GM21576 (cell line): Measurements from ENCODE around the gene HCRTR1.
"Not testable (repeated sequence)": the region's sequence is repeated elsewhere in the genome, so short reads cannot be mapped to it uniquely, and the experiment has no call there.

ENCODE experiments used
- ATAC-seq: cut with Tn5 transposase; IDR thresholded peaks from one replicate; pipeline ENCODE4 v1.9.1; 2021; ENCODE audit warnings: mild to moderate bottlenecking, moderate library complexity; ENCODE audit not compliant: unreplicated experiment

The HCRTR1 gene

DNA sequence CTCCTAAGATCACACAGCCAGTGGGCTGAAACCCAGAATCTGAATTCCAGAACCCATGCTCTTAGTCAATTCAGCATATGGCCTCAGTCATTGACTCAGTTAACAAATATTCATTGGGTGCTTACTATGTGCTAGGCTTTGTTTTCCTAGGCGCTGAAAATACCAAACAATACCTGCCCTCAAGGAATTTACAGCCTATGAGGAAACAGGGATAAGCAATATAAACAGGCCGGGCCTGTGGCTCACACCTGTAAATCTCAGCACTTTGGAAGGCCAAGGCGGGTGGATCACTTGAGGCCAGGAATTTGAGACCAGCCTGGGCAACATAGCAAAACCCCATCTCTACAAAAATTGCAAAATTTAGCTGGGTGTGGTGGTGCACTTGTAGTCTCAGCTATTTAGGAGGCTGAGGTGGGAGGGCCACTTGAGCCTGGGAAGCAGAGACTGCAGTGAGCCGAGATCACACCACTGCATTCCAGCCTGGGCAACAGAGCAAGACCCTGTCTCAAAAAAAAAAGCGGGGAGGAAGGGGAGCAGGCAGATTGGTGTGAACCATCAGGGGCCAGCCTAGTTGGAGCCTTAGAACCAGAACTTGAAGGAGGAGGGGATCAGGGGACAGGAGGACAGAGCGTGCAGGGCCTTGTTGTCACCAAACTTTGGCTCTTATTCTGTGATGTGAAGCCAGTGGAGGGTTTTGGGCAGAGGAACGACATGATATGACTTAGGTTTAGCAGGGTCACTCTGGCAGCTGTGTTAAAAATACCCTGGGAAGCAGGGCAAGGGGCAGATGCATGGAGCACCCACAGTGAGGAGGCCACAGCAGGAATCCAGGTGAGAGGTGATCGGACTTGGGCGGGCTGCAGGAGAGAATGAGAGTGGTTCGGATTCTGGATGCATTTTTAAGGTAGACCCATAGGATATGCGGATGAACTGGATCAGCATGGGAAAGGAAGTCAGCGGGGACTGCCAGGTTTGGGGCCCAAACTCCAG, 35.4 kb upstream of the HCRTR1 start:
- ATAC-seq = no peak

DNA sequence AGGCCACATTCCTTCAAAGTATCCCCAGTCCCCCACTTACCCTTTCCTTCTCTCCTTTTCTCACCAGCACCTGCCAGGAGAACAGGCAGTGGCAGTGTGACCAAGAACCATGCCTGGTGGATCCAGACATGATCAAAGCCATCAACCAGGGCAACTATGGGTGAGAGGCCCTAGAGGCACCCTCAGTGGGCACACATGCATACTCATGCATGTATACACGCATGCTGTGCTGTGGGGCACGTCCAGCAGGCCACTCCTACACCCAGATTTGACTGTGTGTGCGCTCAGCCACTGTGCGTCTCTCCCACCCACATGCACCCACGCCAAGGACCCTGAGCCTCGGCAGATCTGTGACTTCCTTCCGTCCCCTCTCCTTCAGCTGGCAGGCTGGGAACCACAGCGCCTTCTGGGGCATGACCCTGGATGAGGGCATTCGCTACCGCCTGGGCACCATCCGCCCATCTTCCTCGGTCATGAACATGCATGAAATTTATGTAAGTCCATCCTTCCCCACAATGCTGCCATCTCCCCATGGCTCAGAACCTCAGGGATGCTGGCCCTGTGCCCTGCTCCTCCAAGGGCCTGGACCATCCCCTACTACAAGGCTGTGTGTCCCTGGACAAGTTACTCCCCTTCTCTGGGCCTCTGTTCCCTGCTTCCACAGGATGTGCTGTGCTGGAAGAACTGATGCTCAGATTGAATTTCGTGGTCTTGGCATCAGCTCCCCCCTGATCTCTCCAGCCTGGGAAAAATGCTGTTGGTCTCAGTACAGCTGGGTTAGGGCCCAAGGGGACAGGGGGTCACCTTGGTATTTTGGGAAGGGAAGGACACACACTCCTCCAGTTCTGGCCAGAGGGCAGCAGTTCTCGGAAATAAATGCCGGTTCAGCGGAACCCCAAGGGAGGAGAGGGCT, 34.2 kb upstream of the HCRTR1 start:
- ATAC-seq = no peak

DNA sequence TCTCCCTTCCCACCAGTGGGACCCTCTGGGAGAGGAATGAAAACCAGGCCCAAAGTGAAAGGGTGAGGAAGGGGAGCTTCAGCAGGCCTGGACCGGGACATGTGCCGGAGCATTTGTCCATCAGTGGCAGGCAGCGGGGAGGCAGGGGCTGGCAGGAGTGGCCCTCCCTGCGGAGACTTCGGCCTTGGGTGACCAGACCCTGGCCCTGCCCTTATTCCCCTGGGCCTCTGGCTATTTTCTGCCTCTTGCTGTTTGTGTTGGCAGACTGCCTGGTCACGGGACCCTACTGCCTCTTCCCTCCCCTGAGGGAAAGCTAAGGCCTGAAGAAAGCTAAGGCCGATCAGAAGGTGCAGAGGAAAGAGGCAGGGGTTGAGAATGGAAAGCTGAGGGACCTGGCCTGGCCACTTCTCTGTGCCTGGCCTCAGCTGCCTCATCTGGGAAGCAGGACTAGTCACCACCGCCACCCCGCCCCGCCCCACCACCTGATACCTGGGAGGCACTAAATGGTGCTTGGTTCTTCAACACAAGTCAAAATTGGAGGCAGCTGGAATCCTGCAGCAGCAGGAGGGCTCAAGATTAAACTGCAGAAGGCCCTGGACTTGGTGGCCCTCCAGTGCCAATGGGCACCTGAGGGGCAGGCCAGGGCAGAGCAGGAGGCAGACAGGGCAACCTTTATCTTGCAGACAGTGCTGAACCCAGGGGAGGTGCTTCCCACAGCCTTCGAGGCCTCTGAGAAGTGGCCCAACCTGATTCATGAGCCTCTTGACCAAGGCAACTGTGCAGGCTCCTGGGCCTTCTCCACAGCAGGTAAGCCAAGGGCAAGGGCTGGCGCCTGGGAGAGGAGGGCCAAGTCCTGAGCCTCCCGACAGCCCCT, 33.3 kb upstream of the HCRTR1 start:
- no peak for ATAC-seq

DNA sequence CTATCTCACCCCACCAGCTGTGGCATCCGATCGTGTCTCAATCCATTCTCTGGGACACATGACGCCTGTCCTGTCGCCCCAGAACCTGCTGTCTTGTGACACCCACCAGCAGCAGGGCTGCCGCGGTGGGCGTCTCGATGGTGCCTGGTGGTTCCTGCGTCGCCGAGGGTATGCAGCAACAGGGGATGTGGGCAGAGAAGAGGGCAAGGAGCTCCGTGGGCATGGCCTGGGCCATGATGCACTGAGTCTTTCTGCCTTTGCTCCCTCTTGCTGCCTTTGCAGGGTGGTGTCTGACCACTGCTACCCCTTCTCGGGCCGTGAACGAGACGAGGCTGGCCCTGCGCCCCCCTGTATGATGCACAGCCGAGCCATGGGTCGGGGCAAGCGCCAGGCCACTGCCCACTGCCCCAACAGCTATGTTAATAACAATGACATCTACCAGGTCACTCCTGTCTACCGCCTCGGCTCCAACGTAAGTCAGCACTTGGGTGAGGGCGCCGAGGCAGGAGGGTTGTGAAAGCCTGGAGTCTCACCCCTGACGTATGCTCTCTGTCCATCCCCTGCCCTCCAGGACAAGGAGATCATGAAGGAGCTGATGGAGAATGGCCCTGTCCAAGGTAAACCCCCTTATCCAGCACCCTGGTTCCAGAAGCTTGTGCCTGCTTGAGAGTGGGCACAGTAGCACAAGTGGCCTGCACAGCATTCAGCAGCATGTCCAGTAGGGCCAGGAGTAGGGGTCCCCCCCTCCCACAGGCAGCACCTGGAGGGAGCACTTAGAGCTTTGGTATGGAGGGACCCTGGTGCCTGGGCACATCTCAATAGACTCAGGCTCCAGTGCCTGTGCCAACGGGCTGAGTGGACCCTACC, 32.4 kb upstream of the HCRTR1 start:
- ATAC-seq = no peak

DNA sequence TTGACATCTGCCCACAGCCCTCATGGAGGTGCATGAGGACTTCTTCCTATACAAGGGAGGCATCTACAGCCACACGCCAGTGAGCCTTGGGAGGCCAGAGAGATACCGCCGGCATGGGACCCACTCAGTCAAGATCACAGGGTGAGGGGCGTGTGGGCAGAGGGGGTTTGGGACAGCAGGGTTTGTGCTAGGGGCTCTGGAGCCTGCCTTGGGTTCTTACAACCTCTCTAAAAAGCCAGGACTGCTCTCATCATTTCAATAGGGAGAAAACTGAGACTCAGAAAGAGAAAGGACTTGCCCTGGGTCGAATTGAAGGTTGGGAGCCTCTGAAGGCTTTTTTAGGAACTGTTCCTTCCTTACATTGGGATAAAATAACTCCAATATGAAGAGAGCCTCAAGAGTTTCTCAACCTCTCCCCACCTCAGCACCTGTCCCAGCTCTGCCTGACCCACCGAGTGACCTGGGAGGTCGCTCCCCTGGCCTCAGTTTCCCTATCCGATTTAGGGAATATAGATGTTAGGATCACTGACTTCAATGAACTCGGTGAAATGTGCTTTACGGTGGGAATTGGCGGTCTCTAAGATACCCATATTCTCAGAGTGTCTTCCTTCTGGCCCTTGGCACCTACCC, 31.6 kb upstream of the HCRTR1 start:
- no peak for ATAC-seq

DNA sequence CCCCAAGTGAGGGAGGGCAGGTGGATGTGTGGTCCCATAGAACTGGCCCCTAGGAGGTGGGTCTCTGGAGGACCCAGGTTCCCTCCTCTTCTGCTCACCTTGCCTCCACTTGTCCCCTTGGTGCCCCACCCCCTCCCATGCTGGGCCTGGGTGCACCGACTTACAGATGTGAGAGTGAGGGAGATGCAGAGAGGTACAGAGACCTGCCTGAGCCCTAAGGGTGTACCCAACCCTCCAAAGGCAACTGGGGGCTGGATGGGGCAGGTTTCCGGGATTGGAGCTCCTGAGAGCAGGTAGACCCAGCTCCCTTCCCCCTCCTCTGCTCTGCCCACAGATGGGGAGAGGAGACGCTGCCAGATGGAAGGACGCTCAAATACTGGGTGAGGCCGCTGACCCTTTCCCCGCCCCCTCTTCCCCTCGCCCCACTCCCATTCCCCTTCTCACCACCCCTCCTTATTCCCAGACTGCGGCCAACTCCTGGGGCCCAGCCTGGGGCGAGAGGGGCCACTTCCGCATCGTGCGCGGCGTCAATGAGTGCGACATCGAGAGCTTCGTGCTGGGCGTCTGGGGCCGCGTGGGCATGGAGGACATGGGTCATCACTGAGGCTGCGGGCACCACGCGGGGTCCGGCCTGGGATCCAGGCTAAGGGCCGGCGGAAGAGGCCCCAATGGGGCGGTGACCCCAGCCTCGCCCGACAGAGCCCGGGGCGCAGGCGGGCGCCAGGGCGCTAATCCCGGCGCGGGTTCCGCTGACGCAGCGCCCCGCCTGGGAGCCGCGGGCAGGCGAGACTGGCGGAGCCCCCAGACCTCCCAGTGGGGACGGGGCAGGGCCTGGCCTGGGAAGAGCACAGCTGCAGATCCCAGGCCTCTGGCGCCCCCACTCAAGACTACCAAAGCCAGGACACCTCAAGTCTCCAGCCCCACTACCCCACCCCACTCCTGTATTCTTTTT, 30.8 kb upstream of the HCRTR1 start:
- ATAC-seq = no peak

DNA sequence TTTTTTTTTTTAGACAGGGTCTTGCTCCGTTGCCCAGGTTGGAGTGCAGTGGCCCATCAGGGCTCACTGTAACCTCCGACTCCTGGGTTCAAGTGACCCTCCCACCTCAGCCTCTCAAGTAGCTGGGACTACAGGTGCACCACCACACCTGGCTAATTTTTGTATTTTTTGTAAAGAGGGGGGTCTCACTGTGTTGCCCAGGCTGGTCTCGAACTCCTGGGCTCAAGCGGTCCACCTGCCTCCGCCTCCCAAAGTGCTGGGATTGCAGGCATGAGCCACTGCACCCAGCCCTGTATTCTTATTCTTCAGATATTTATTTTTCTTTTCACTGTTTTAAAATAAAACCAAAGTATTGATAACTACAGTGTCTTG, 30.2 kb upstream of the HCRTR1 start:
- not testable (repeated sequence) for ATAC-seq

DNA sequence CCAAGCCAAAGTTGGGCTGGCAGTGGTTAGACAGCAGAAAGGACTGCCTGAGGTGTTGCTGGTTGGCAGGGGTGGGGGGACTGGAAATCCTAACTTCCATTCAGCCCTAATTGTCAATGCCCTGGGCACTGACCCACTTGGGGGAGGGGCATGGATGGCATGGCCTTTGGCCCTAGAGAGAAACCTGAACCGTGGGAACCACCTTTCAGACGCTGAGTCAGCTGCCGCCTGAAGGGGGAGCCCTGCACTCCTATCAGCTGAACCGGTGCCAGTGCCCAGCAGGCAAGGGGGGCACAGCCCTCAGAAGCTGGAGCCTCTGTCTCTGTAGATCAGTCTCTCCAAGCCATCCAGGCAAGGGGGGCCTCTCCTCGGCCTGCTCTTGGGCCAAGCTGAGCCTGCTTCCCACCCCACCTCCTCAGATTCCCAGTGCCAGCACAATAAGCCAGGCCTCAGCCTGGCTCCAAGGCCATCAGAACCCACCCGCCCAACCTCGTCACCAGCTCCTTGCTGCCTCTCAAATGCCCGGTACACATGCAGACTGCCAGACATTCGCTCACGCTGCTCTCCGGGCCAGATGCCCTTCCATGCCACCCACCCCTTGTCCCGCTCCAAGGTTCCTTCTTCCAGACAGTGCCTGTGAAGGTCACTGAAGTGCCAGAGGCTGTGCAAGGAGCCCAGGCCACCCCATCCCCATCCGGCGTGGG, 29.6 kb upstream of the HCRTR1 start:
- ATAC-seq = no peak

DNA sequence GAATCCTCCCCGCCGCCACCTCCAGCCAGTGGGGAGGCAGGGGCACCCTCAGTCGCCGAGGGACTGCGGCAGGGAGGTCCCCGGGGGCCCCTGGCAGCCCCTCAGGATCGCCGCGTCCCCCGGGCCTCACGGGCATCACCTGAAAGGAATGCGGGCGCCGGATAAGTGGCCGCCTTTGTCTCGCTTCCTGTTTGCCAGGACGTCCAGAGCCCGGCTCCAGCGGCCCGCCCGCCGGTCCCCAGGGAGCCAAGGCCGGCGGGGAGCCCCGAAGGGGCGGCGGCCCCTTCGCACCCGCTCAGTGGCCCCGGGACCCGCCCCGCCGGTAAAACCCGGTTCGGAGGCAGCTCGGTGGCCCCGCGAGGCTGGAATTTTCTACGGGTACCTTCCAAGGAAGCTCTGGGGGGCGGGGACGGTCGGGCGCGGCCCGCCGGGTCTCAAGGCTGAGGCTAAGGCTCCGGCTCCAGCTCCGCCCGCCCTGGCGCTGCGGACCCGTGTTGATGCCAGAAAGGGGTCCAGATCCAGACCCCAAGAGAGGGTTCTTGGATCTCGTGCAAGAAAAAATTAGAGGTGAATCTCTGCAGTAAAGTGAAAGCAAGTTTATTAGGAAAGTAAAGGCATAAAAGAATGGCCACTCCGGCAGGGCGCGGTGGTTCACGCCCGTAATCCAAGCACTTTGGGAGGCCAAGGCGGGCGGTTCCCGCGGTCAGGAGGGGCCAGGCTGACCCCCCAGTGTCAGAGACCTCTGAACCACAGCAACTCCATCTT, 28.6 kb upstream of the HCRTR1 start:
- no peak for ATAC-seq

DNA sequence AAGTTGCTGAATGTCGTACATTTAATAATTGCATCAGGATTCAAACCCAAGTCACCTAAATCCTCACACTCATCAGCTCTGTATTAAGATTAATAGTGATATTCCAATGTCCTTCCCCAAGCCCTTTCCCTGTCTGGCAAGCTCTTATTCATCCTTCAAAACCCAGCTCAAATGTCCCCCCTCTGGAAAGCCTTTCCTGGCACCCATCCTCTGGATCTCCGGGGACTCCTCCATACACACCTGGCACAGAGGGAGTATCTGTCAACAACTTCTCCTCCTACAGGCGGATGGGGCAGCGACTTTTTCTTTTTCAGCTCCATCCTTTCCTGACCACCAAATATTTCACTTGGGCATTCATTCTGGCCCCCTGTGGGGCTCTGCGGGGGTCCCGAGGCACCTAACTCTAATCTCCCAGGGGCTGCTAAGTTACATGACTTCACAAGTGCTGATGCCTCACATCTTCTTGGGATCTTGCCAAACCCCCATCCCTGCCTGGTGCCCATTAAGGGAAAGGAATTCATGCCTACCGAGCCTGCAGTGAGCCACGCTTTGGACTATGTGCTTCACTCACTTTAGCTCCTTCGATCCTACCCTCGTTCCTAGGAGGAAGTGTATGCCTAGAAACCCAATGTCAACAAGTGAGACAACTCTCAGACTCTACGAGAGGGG, 25.9 kb upstream of the HCRTR1 start:
- ATAC-seq = no peak

DNA sequence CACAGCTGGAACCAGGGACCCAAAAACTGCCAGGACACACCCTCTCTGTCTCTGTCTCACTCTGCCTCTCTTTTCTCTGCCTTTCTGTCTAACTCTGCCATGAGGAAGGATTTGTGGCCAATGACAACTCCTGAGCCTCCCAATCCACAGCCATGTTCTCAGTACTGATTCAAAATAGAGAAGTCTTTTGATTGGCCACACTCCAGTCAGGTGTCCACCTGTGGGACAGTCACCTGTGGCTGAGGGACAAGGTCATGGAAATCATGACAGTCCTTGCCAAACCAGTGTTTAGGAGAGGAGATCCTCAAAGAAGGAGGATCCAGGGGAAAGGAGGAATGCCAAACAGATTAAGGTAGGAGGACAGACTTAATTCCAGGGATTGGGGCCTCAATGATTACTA, 25.4 kb upstream of the HCRTR1 start:
- ATAC-seq = no peak

DNA sequence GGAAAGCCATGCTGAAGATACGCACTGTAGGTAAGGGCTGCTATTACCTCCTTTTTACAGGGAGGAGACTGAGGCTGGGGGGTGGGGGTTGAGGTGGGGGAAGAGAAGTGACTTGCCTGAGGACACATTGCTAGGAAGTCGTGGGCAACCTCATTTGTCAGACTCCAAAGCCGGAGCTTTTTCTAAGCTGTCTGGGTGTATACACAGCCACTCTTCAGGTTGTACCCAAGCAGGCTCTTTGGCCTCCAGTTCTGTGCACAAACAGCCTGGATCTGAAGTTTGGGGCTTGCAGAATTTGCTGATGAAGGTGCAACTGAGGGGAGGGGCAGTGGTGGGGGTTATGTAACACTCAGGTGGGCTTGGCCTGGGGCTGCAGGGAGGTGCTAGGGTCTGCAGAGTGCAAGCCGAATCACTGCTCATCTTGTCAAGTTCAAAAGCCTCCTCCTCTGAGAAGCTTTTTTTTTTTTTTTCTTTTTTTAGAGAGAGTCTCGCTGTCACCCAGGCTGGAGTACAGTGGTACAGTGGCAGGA, 24.3 kb upstream of the HCRTR1 start:
- ATAC-seq = no peak

DNA sequence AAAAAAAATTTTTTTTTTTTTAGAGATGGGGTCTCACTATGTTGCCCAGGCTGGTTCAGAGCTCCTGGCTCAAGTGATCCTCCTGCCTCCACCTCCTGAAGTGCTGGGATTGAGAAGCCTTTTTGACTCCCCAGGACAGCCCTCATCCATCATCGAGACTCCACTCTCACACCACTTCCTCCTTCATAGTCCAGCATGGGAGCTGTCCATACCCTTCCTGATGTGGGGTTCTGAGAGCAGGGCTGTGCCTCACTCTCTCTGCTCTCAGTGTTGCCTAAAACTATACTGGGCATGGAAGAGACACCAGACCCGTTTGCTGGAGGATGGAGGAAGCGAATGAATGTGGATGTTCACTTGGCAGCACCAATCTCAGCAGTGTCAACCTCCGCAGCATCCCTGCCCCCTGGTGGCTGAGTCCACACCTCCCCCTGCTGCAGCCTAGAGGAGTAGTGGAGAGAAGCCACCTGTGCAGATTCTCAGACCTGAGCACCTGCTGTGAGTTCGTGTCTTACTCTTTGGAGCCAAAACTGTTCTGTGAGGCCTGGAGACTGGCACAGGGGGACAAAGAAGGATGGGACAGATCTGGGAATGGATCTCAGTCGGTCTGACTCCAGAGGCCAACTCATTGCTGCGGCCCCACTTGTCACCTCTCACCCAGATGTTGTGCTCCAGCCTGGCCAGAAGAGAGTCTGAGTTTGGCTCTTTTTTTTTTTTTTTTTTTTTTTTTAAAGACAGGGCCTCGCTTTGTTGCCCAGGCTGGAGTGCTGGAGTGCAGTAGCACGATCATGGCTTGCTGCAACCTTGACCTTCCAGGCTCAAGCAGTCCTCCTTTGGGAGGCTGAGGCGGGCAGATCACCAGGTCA, 23.5 kb upstream of the HCRTR1 start:
- no peak for ATAC-seq

DNA sequence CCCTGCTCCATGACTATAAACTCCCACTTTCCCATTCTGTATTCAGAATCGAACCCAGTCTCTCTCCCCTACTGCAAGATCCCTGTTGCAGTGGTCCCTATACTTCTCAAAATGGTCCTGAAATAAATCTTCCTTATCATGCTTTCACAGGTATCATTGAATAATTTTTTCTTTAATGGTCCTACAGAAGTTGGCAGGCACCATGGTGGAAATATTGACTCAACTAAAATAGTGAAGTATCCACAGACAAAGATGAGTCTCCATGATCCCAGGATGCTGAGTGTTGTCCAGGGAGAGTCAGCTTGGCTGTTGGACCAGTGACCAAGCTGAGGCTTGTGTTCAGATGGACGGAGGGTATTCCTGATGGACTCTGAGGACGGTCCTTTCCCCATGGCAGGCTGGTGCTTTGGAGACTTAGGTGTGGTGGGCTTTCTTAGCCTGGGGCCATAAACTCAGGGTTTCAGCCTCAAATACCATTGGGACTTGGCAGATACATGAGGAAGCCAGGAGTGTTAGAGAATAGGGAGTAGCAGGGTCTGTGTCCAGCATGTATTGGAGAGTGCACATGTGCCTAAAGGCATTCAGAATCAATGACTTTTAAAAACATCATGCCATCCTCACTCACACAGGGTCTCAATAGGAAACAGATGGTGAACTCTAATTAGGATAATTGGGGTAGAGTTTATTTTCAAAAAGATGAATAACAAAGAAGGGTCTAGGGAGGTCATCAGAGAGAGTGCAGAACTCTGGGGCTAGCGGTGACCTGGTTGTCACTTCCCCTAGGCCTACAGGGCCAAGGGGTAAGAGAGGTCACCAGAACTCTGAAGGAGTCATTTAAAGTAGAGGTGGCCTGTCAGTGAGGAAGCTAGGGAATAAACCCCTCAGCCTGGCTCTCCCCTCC, 21.4 kb upstream of the HCRTR1 start:
- ATAC-seq = no peak
